Liver (tissue), 3 donors: Measurements from ENCODE around the gene ERC2.

Source experiments
- CTCF ChIP-seq: fragments of 150-350 bp; IDR thresholded peaks from 2 replicates; pipeline ENCODE4 v1.5.1; 2017; ENCODE audit warnings: improper control_type of control experiment, low read depth, low read length; ENCODE audit not compliant: missing input control
- HNF4G ChIP-seq: IDR thresholded peaks from 2 replicates; pipeline ENCODE4 v1.6.1; 2016; ENCODE audit warnings: antibody characterized with exemption
- RAD21 ChIP-seq, 2 donors: IDR thresholded peaks; 2 replicates each; pipeline ENCODE4 v1.6.1; 2016; ENCODE audit warnings: antibody characterized with exemption in 2 of 2, mild to moderate bottlenecking in 2 of 2
- SP1 ChIP-seq: IDR thresholded peaks from 2 replicates; pipeline ENCODE4 v1.6.1; 2018; ENCODE audit warnings: antibody characterized with exemption, mild to moderate bottlenecking
- TAF1 ChIP-seq: conservative IDR thresholded peaks from 2 replicates; pipeline ENCODE4 v1.6.1; 2016; ENCODE audit warnings: antibody characterized with exemption, mild to moderate bottlenecking
- donor health status: healthy.
- donor health status: healthy.

GRCh38 chr3:55588146-55588765 lies 880.0 kb downstream of the ERC2 start:
- TF ChIP-seq CTCF = no peak
- no peak for TF ChIP-seq HNF4G
- no peak for TF ChIP-seq SP1
- no peak for TF ChIP-seq TAF1
- no peak for TF ChIP-seq RAD21 (IDR thresholded peaks at IDR 0.05)
